Psoas muscle (tissue), 8 donors: Measurements from ENCODE around the gene USP10. TPM values are rescaled to one million over a fixed set of nuclear protein-coding genes. Genes with fewer than 3 reads are reported as not detected.

Source experiments
- ATAC-seq, 4 donors: fragments of 200-7000 bp; cut with Tn5 transposase; one replicate each; pipeline ENCODE4 v1.9.1; 2020; ENCODE audit warnings: moderate library complexity in 3 of 4, mild to moderate bottlenecking in 2 of 4
- DNase-seq, 2 donors: peaks; one replicate each; pipeline ENCODE4 v3.0.0-alpha.2; 2020
- H3K27ac ChIP-seq: fragments of 200-600 bp; one replicate; pipeline ENCODE4 v1.8.0; 2022
- H3K27me3 ChIP-seq, 3 donors: fragments of 200-600 bp in 1 of 3; one replicate each; pipeline versions ENCODE4 v1.6.1 to v1.8.0; 2013 to 2022; ENCODE audit warnings: low read length in 2 of 3, mild to moderate bottlenecking in 2 of 3, moderate library complexity in 1 of 3; ENCODE audit not compliant: insufficient read depth in 3 of 3
- H3K36me3 ChIP-seq, 2 donors: fragments of 200-600 bp in 1 of 2; one replicate each; pipeline versions ENCODE4 v1.6.1 to v1.8.0; 2013 to 2022; ENCODE audit warnings: low read depth in 1 of 2, mild to moderate bottlenecking in 1 of 2, moderate library complexity in 1 of 2; ENCODE audit not compliant: insufficient read depth in 1 of 2
- H3K4me1 ChIP-seq: fragments of 200-600 bp; one replicate; pipeline ENCODE4 v1.8.0; 2022
- H3K4me3 ChIP-seq: fragments of 200-600 bp; one replicate; pipeline ENCODE4 v1.8.0; 2022; ENCODE audit warnings: mild to moderate bottlenecking
- H3K9me3 ChIP-seq: fragments of 200-600 bp; one replicate; pipeline ENCODE4 v1.8.0; 2022
- CTCF ChIP-seq: fragments of 200-600 bp; IDR thresholded peaks from one replicate; pipeline ENCODE4 v1.8.0; 2022; ENCODE audit warnings: antibody characterized with exemption
- WGBS, 3 donors: extraction: QIAGEN DNeasy Blood & Tissue Kit; methylation state at CpG; one replicate each; pipeline versions ENCODE4 v1.1.6 to v1.1.7; 2013; 5-methylcytosine and 5-hydroxymethylcytosine counted together
- intact Hi-C, 2 donors: fragments of 100-400 bp; cut with DNase I; formaldehyde crosslinking; loops; one replicate each; pipeline versions ENCODE4 v1.11.0 to v1.14.2; 2022
- polyA plus RNA-seq, 3 donors: library from polyadenylated mRNA; stranded (reverse); fragments of 200-250 nt; gene quantifications; one replicate each; pipeline ENCODE4 v1.2.3, GENCODE V29; 2013
- total RNA-seq, 4 donors: library from RNA; stranded (reverse); fragmentation: NEBNext Ultra II Directional in 2 of 4; extraction: Animal tissue kit (Norgen Biotek cat#: 25700) in 2 of 4; gene quantifications; one replicate each; pipeline versions ENCODE4 v1.2.1 to v1.2.4, GENCODE V29; 2021 to 2023
- donor health status: healthy with polysubstance abuse.
- donor health status: DM: no; HTN: no; CAD: no; lungs with moderate emphysema.
- donor health status: Bipolar disorder and iron deficiency.
- donor health status: healthy.
- donor health status: DM: yes; HTN: yes; CAD: no.
- donor health status: DM: no; HTN: no; CAD: no.
- donor health status: DM: no; HTN: no; CAD: no.
- donor health status: DM: yes; HTN: yes; CAD: no.

USP10 gene
- total and polyA plus RNA-seq, 7 donors = 33.9 to 93.0 (median 69.2) TPM

- Histone ChIP-seq H3K9me3 (no peaks in the 10 kb centered on the region), H3K4me3 (no peak overlapping the region), H3K27me3 (no peaks in the 10 kb centered on the region), H3K4me1 (no peaks in the 10 kb centered on the region), H3K36me3 (peaks cover 6 to 91% of the 10 kb centered on the region in 2 donors), H3K27ac (no peak overlapping the region)
- 95 to 97% (median 96%) methylated on average over 27 of the region's 27 CpGs for whole genome bisulfite sequencing, 3 donors
- no peak for TF ChIP-seq CTCF
- no peak for DNase-seq
- intact Hi-C loops = no loop called here
- ATAC-seq = no peak
Measured at GRCh38 chr16:84659656-84660300, 40.0 kb upstream of the USP10 start.

- no peaks in the 10 kb centered on the region for H3K9me3 ChIP-seq
- ATAC-seq = no peak
- H3K4me3 ChIP-seq = no peak overlapping the region
- peaks cover 6 to 94% of the 10 kb centered on the region in 2 donors for H3K36me3 ChIP-seq
- no peak overlapping the region for H3K27ac ChIP-seq
- DNase-seq = no peak
- 78% methylated on average over 7 of the region's 7 CpGs for WGBS, 3 donors
- no peak for TF ChIP-seq CTCF
- no peaks in the 10 kb centered on the region for H3K4me1 ChIP-seq
- H3K27me3 ChIP-seq = no peaks in the 10 kb centered on the region
- intact Hi-C loops = no loop called here
Measured at GRCh38 chr16:84660973-84661372, 38.8 kb upstream of the USP10 start.

GRCh38 chr16:84661418-84662060 is 38.3 kb upstream of the USP10 start:
- Histone ChIP-seq H3K4me3 (no peak overlapping the region), H3K36me3 (peaks cover 6 to 98% of the 10 kb centered on the region in 2 donors), H3K4me1 (no peaks in the 10 kb centered on the region), H3K9me3 (no peaks in the 10 kb centered on the region), H3K27ac (no peak overlapping the region), H3K27me3 (no peaks in the 10 kb centered on the region)
- intact Hi-C loops = no loop called here
- DNase-seq = no peak
- TF ChIP-seq CTCF = no peak
- 94 to 96% (median 95%) methylated on average over 51 of the region's 51 CpGs for WGBS, 3 donors
- no peak for ATAC-seq

DNA sequence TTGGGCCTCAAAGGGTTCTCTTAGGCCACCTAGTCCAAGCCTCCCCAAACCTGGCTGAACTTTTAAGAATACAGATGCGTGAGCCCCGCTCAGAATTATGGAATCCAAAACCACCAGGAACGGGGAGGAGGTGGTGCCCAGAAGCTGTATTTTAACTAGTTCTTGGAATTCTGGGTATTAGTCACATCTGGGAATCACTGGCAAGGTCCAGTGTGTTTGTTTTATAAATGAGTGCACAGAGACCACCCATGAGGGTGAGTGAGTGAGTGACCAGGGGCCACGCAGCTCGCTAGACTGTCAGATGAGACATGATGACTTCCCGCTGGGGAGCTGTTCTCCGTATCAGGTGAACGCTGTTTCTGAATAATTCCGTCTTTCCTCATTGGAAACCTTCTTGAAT is 37.3 kb upstream of the USP10 start:
- no peaks in the 10 kb centered on the region for H3K4me1 ChIP-seq
- ATAC-seq = no peak
- intact Hi-C loops = no loop called here
- H3K9me3 ChIP-seq = no peaks in the 10 kb centered on the region
- no peaks in the 10 kb centered on the region for H3K27me3 ChIP-seq
- TF ChIP-seq CTCF = no peak
- peaks cover 2 to 90% of the 10 kb centered on the region in 2 donors for H3K36me3 ChIP-seq
- H3K4me3 ChIP-seq = no peak overlapping the region
- H3K27ac ChIP-seq = no peak overlapping the region
- no peak for DNase-seq
- 94 to 96% (median 95%) methylated on average over 9 of the region's 9 CpGs for WGBS, 3 donors
